Measurements from ENCODE around the gene CDYL.

CDYL gene

DNA sequence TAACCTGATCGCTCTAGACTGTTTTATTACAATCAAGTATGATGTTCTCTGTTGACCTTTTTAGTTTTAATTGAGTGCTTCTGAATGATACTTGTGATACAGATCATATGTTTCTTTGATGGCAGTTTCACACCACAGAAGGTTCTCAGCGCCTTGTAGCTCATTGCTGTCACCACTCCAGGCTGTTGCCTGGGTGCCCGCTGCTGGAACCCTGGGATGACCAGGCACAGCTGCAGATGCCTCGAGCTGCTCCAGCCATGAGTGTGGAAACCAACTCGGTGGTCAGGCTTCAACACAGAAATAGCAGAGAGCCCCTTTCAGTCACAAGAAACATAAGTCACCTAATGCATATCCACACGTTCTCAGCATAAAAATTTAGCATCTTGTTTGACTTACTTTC, 114.9 kb downstream of the CDYL start:
- H3K4me3 ChIP-seq (ENCODE audit: low read length), result no peak overlapping the region
- H4K20me1 ChIP-seq (ENCODE audit: control insufficient read depth, insufficient read depth, low read depth, low read length), result peaks cover 15% of the 10 kb centered on the region; the same call in 1 of the 2 replicates
- peaks cover 49% of the 10 kb centered on the region for H3K79me2 ChIP-seq (ENCODE audit: control insufficient read depth, low read length)
- no peak overlapping the region for H3K27ac ChIP-seq (ENCODE audit: low read depth, low read length)
- no peaks in the 10 kb centered on the region for H3K9me2 ChIP-seq (replicated peaks; ENCODE audit: control insufficient read depth, low read length)
- no peaks in the 10 kb centered on the region for H3K9me3 ChIP-seq (ENCODE audit: control insufficient read depth, insufficient read depth, low read length)
- peaks cover 10% of the 10 kb centered on the region; the same call in 1 of the 2 replicates for H3K36me3 ChIP-seq (ENCODE audit: control insufficient read depth, low read length)
- H3K27me3 ChIP-seq (ENCODE audit: control insufficient read depth, low read length), result no peaks in the 10 kb centered on the region
- H3K4me2 ChIP-seq (ENCODE audit: low read length), result no peak overlapping the region
- TF ChIP-seq, protein P1, sequence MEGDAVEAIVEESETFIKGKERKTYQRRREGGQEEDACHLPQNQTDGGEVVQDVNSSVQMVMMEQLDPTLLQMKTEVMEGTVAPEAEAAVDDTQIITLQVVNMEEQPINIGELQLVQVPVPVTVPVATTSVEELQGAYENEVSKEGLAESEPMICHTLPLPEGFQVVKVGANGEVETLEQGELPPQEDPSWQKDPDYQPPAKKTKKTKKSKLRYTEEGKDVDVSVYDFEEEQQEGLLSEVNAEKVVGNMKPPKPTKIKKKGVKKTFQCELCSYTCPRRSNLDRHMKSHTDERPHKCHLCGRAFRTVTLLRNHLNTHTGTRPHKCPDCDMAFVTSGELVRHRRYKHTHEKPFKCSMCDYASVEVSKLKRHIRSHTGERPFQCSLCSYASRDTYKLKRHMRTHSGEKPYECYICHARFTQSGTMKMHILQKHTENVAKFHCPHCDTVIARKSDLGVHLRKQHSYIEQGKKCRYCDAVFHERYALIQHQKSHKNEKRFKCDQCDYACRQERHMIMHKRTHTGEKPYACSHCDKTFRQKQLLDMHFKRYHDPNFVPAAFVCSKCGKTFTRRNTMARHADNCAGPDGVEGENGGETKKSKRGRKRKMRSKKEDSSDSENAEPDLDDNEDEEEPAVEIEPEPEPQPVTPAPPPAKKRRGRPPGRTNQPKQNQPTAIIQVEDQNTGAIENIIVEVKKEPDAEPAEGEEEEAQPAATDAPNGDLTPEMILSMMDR (IDR thresholded peaks at IDR 0.05; ENCODE audit: low read depth, low read length, poor library complexity, severe bottlenecking), result no peak
- TF ChIP-seq EZH2phosphoT487 (IDR thresholded peaks at IDR 0.05; ENCODE audit: borderline replicate concordance, low read length), result no peak
- peaks cover 8% of the 10 kb centered on the region for H3K4me1 ChIP-seq (ENCODE audit: control insufficient read depth, low read length)
- H3F3A ChIP-seq (ENCODE audit: control insufficient read depth, insufficient read depth), result no peaks in the 10 kb centered on the region

DNA sequence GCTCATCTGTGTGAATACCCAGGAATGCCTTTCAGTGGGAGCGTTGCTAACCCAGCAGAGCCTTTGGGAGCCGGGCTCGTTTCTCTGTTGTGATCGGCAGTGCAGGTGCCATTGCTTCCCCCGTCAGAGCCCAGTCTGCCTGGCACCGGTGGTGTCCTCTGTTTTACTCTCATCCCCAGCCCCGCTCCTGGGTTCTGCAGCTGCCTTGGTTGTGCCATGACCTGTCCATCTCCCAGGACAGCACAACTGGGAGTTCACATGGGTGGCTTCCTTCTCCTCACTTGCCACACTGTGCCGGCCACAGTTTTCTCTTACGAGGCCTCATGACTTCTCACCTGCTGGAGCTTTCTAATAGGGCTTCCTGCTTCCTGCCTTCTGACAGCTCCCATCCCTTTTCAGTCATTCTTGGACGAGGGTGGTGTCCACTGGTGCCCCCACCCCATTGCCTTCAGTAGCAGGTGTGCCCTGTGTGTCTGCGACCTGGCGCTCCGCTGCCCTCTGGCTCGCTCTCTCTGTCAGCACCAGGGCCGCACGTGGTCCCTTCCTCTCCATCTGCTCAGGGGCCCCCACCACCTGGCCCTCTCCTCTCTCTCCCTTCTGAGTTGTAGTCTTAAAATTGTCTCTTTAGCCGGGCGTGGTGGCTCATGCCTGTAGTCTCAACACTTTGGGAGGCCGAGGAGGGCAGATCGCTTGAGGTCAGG, 116.7 kb downstream of the CDYL start:
- H3K27ac ChIP-seq (ENCODE audit: low read depth, low read length), result no peak overlapping the region
- H3K79me2 ChIP-seq (ENCODE audit: control insufficient read depth, low read length), result peaks cover 31% of the 10 kb centered on the region
- H3K4me3 ChIP-seq (ENCODE audit: low read length), result no peak overlapping the region
- H3K4me2 ChIP-seq (ENCODE audit: low read length), result no peak overlapping the region
- no peaks in the 10 kb centered on the region for H3K9me3 ChIP-seq (ENCODE audit: control insufficient read depth, insufficient read depth, low read length)
- H3K9me2 ChIP-seq (replicated peaks; ENCODE audit: control insufficient read depth, low read length), result no peaks in the 10 kb centered on the region
- H3K36me3 ChIP-seq (ENCODE audit: control insufficient read depth, low read length), result peaks cover 10% of the 10 kb centered on the region; the same call in 1 of the 2 replicates
- 0 out of 2 replicates have a peak, but pooled peaks cover 9% of the 10 kb centered on the region for H4K20me1 ChIP-seq (ENCODE audit: control insufficient read depth, insufficient read depth, low read depth, low read length)
- no peaks in the 10 kb centered on the region for H3K27me3 ChIP-seq (ENCODE audit: control insufficient read depth, low read length)
- H3K4me1 ChIP-seq (ENCODE audit: control insufficient read depth, low read length), result peaks cover under 1% of the 10 kb centered on the region; the same call in 1 of the 2 replicates
- TF ChIP-seq, protein P1 (IDR thresholded peaks at IDR 0.05; ENCODE audit: low read depth, low read length, poor library complexity, severe bottlenecking), result no peak
- TF ChIP-seq EZH2phosphoT487 (IDR thresholded peaks at IDR 0.05; ENCODE audit: borderline replicate concordance, low read length), result no peak
- H3F3A ChIP-seq (ENCODE audit: control insufficient read depth, insufficient read depth), result no peaks in the 10 kb centered on the region

DNA sequence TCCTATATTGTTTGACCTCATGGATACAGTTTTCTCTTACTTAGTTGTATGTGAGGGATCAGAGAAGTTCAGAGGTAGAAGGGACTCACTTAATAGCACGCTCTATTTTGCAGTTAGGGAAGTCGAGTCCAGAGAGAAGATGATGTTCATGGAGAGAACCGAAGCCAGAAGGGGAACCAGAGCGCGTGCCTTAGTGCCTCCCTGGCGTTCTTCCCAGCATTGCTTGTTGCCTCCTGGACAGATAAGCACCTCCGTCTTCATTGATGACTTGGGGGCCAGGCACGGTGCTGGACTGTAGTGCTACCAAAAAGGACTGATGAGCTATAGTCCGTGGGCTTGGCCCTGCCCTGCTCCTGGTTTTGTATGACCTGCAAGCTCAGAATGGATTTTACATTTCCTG, 117.8 kb downstream of the CDYL start:
- 0 out of 2 replicates have a peak, but pooled peaks cover 3% of the 10 kb centered on the region for H4K20me1 ChIP-seq (ENCODE audit: control insufficient read depth, insufficient read depth, low read depth, low read length)
- TF ChIP-seq EZH2phosphoT487 (IDR thresholded peaks at IDR 0.05; ENCODE audit: borderline replicate concordance, low read length), result no peak
- TF ChIP-seq, protein P1 (IDR thresholded peaks at IDR 0.05; ENCODE audit: low read depth, low read length, poor library complexity, severe bottlenecking), result no peak

More for the DNA sequence above, 117.8 kb downstream of the CDYL start:
- H3K4me1 ChIP-seq (ENCODE audit: control insufficient read depth, low read length), result no peaks in the 10 kb centered on the region
- peaks cover 10% of the 10 kb centered on the region; the same call in 1 of the 2 replicates for H3K36me3 ChIP-seq (ENCODE audit: control insufficient read depth, low read length)
- peaks cover 20% of the 10 kb centered on the region for H3K79me2 ChIP-seq (ENCODE audit: control insufficient read depth, low read length)
- H3K9me3 ChIP-seq (ENCODE audit: control insufficient read depth, insufficient read depth, low read length), result no peaks in the 10 kb centered on the region
- no peaks in the 10 kb centered on the region for H3K9me2 ChIP-seq (replicated peaks; ENCODE audit: control insufficient read depth, low read length)
- no peaks in the 10 kb centered on the region for H3F3A ChIP-seq (ENCODE audit: control insufficient read depth, insufficient read depth)
- no peaks in the 10 kb centered on the region for H3K27me3 ChIP-seq (ENCODE audit: control insufficient read depth, low read length)
- no peak overlapping the region for H3K4me3 ChIP-seq (ENCODE audit: low read length)
- H3K27ac ChIP-seq (ENCODE audit: low read depth, low read length), result no peak overlapping the region
- H3K4me2 ChIP-seq (ENCODE audit: low read length), result no peak overlapping the region

Data from DOHH2 (cell line).